ENCODE results near the gene VAMP8. TPM values are rescaled to one million over a fixed set of nuclear protein-coding genes. Genes with fewer than 3 reads are reported as not detected.
A peak's percentile ranks its signal among the peaks of the same experiment; 100 is the strongest.
"Not testable (repeated sequence)": the region's sequence is repeated elsewhere in the genome, so short reads cannot be mapped to it uniquely, and the experiment has no call there.

VAMP8 gene
- total RNA-seq, 2 donors from 2014 or later, result 80.4 to 146 TPM

GRCh38 chr2:85611217-85611704 lies 33.9 kb downstream of the VAMP8 start:
- Histone ChIP-seq H3K27ac (ENCODE audit: low read depth, low read length) (no peak overlapping the region), H3K4me1 (ENCODE audit: control insufficient read depth, insufficient read depth, low read length) (no peaks in the 10 kb centered on the region), H3K4me3 (ENCODE audit: low read length) (peak overlapping the region; percentile 99), H3K9ac (ENCODE audit: extremely low read depth, low read length, poor library complexity, severe bottlenecking) (peak overlapping the region; percentile 78), H3K9me3 (ENCODE audit: control insufficient read depth, low read length) (no peaks in the 10 kb centered on the region), H3K27me3 (ENCODE audit: control insufficient read depth, insufficient read depth, low read length, poor library complexity, severe bottlenecking) (no peaks in the 10 kb centered on the region), H3K36me3 (ENCODE audit: control insufficient read depth, insufficient read depth, low read length) (peaks cover 39% of the 10 kb centered on the region)
- Mint-ChIP-seq H3K36me3 (ENCODE audit: low read depth) (peaks cover 23% of the 10 kb centered on the region), H3K27me3 (ENCODE audit: insufficient read depth) (no peaks in the 10 kb centered on the region), H3K4me3 (peak overlapping the region; percentile 85), H3K27ac (peak overlapping the region; percentile 86), H3K4me1 (peaks cover 4% of the 10 kb centered on the region), H3K9me3 (no peaks in the 10 kb centered on the region)
- DNase-seq, result no peak
- WGBS, 2 experiments (ENCODE audit: insufficient coverage in 1 of 2, insufficient read length in 1 of 2), result 8 to 21% methylated on average over 12 to 24 of the region's 24 CpGs
- TF ChIP-seq CTCF (conservative IDR thresholded peaks at IDR 0.05), result no peak

GRCh38 chr2:85611705-85612587 lies 34.6 kb downstream of the VAMP8 start, which contains the start of gene C2orf68:
Gene C2orf68 (minus strand): TSS chr2:85612066. CDS start chr2:85611984, 82 bp downstream.
- Mint-ChIP-seq H3K4me1 (peaks cover 4% of the 10 kb centered on the region), H3K27me3 (ENCODE audit: insufficient read depth) (no peaks in the 10 kb centered on the region), H3K4me3 (peak within 1 kb of the TSS; percentile 85), H3K36me3 (ENCODE audit: low read depth) (peaks cover 23% of the 10 kb centered on the region), H3K9me3 (no peaks in the 10 kb centered on the region), H3K27ac (peak within 1 kb of the TSS; percentile 94)
- H3K9me3 ChIP-seq (ENCODE audit: control insufficient read depth, low read length), result no peaks in the 10 kb centered on the region
- no peaks in the 10 kb centered on the region for H3K27me3 ChIP-seq (ENCODE audit: control insufficient read depth, insufficient read depth, low read length, poor library complexity, severe bottlenecking)
- WGBS, 2 experiments (ENCODE audit: insufficient coverage in 1 of 2, insufficient read length in 1 of 2), result 13 to 46% methylated on average over 18 to 73 of the region's 73 CpGs
- DNase-seq, result peak; percentile 98
- H3K36me3 ChIP-seq (ENCODE audit: control insufficient read depth, insufficient read depth, low read length), result peaks cover 32% of the 10 kb centered on the region
- H3K4me1 ChIP-seq (ENCODE audit: control insufficient read depth, insufficient read depth, low read length), result no peaks in the 10 kb centered on the region
- H3K4me3 ChIP-seq (ENCODE audit: low read length), result peak within 1 kb of the TSS; percentile 99
- H3K27ac ChIP-seq (ENCODE audit: low read depth, low read length), result peak within 1 kb of the TSS; percentile 21
- peak within 1 kb of the TSS; percentile 78 for H3K9ac ChIP-seq (ENCODE audit: extremely low read depth, low read length, poor library complexity, severe bottlenecking)
- no peak for TF ChIP-seq CTCF (conservative IDR thresholded peaks at IDR 0.05)

- Histone ChIP-seq H3K27ac (ENCODE audit: low read depth, low read length) (no peak overlapping the region), H3K9ac (ENCODE audit: extremely low read depth, low read length, poor library complexity, severe bottlenecking) (no peak overlapping the region), H3K4me1 (ENCODE audit: control insufficient read depth, insufficient read depth, low read length) (peaks cover 6% of the 10 kb centered on the region), H3K9me3 (ENCODE audit: control insufficient read depth, low read length) (no peaks in the 10 kb centered on the region), H3K36me3 (ENCODE audit: control insufficient read depth, insufficient read depth, low read length) (peaks cover 18% of the 10 kb centered on the region), H3K27me3 (ENCODE audit: control insufficient read depth, insufficient read depth, low read length, poor library complexity, severe bottlenecking) (no peaks in the 10 kb centered on the region), H3K4me3 (ENCODE audit: low read length) (no peak overlapping the region)
- Mint-ChIP-seq H3K27me3 (ENCODE audit: insufficient read depth) (no peaks in the 10 kb centered on the region), H3K27ac (no peak overlapping the region), H3K4me3 (no peak overlapping the region), H3K9me3 (no peaks in the 10 kb centered on the region), H3K4me1 (peaks cover 4% of the 10 kb centered on the region), H3K36me3 (ENCODE audit: low read depth) (peaks cover 19% of the 10 kb centered on the region)
- 94 to 96% methylated on average over 7 to 10 of the region's 10 CpGs for WGBS, 2 experiments (ENCODE audit: insufficient coverage in 1 of 2, insufficient read length in 1 of 2)
- TF ChIP-seq CTCF (conservative IDR thresholded peaks at IDR 0.05), result no peak
- DNase-seq, result no peak
These were observed 36.5 kb downstream of the VAMP8 start for GRCh38 chr2:85613717-85614515.

GRCh38 chr2:85614757-85615156 lies 37.4 kb downstream of the VAMP8 start:
- not testable (repeated sequence) for H3K4me1 ChIP-seq (ENCODE audit: control insufficient read depth, insufficient read depth, low read length); DNase-seq; H3K27ac ChIP-seq (ENCODE audit: low read depth, low read length); H3K9me3 Mint-ChIP-seq; H3K27me3 ChIP-seq (ENCODE audit: control insufficient read depth, insufficient read depth, low read length, poor library complexity, severe bottlenecking); H3K4me1 Mint-ChIP-seq; H3K9me3 ChIP-seq (ENCODE audit: control insufficient read depth, low read length); H3K4me3 ChIP-seq (ENCODE audit: low read length); H3K27ac Mint-ChIP-seq; H3K9ac ChIP-seq (ENCODE audit: extremely low read depth, low read length, poor library complexity, severe bottlenecking); H3K27me3 Mint-ChIP-seq (ENCODE audit: insufficient read depth); H3K4me3 Mint-ChIP-seq
- H3K36me3 ChIP-seq (ENCODE audit: control insufficient read depth, insufficient read depth, low read length), result peaks cover 22% of the 10 kb centered on the region
- WGBS, 2 experiments (ENCODE audit: insufficient coverage in 1 of 2, insufficient read length in 1 of 2), result 80 to 96% methylated on average over 1 to 7 of the region's 7 CpGs
- peaks cover 21% of the 10 kb centered on the region for H3K36me3 Mint-ChIP-seq (ENCODE audit: low read depth)

Data from endodermal cell (in vitro differentiated cells).